Measurements from ENCODE around the gene OR6S1. TPM values are rescaled to one million over a fixed set of nuclear protein-coding genes. Genes with fewer than 3 reads are reported as not detected.

OR6S1 gene
- total and polyA plus RNA-seq, 2 of the 8 experiments (the other 6 are each of a cell fraction or from before 2014, with no cell fraction given): not detected

GRCh38 chr14:20659336-20659735 lies 17.8 kb upstream of the OR6S1 start:
- FAIRE-seq: no peak
- H3K23me2 ChIP-seq (ENCODE audit: low read depth, low read length): peaks cover 8% of the 10 kb centered on the region
- no peak overlapping the region for H3K56ac ChIP-seq (replicated peaks; ENCODE audit: insufficient read length, low read depth, low read length)
- H4K20me1 ChIP-seq (replicated peaks in 1 of 2; ENCODE audit: control insufficient read depth in 1 of 2, insufficient read depth in 2 of 2, low read length in 2 of 2): no peaks in the 10 kb centered on the region
- H3K27ac ChIP-seq (ENCODE audit: low read depth, low read length): no peak overlapping the region
- no peak overlapping the region for H2BK15ac ChIP-seq (ENCODE audit: low read length)
- H4K5ac ChIP-seq (ENCODE audit: insufficient read length, low read depth, low read length): no peak overlapping the region
- no peaks in the 10 kb centered on the region for H3K36me3 ChIP-seq (ENCODE audit: control insufficient read depth in 2 of 4, insufficient read depth in 4 of 4, low read length in 3 of 4)
- H3K18ac ChIP-seq (ENCODE audit: extremely low read depth, low read length): no peak overlapping the region
- DNase-seq (ENCODE audit: low read depth in 1 of 2, low spot score in 2 of 2): peak in 1 of 2 experiments; percentile 14
- 72% methylated on average over 6 of the region's 6 CpGs; no CpG with 5 or more reads in 1 of the 2 experiments for WGBS, 2 experiments (ENCODE audit: extremely low coverage in 1 of 2, insufficient coverage in 1 of 2, insufficient read length in 1 of 2, insufficient replicate concordance in 2 of 2, low coverage in 1 of 2, low lambda C conversion rate in 2 of 2, missing lambda C conversion rate in 1 of 2)
- no peak overlapping the region for H3K9ac ChIP-seq (replicated peaks in 1 of 4; ENCODE audit: extremely low read depth in 1 of 4, low read depth in 3 of 4, low read length in 3 of 4)
- H3K4ac ChIP-seq (replicated peaks; ENCODE audit: insufficient read length, low read depth, low read length): no peak overlapping the region
- POLR2A ChIA-PET (ENCODE audit: partially characterized antibody): interaction anchor here (0.7 to 2.4 kb wide), 2 partner anchors 21 to 316 kb away, joined by 3 to 6 read pairs; partner anchors contain the start of gene PARP2
- no peaks in the 10 kb centered on the region for H3K79me1 ChIP-seq (ENCODE audit: low read depth, low read length)
- no peak overlapping the region for H2BK120ac ChIP-seq (replicated peaks; ENCODE audit: low read depth, low read length)
- no peaks in the 10 kb centered on the region for H3K9me3 ChIP-seq (ENCODE audit: insufficient read depth in 2 of 2, low read depth in 1 of 2, low read length in 1 of 2)
- no peak overlapping the region for H4K8ac ChIP-seq (ENCODE audit: extremely low read depth, insufficient read depth, low read length)
- H2BK20ac ChIP-seq (ENCODE audit: low read length): no peak overlapping the region
- no peak overlapping the region for H2BK12ac ChIP-seq (ENCODE audit: low read depth, low read length)
- H2BK5ac ChIP-seq (ENCODE audit: low read depth, low read length): no peak overlapping the region
- H3K27me3 ChIP-seq (replicated peaks in 1 of 4; ENCODE audit: control insufficient read depth in 3 of 4, extremely low read depth in 1 of 4, insufficient read depth in 3 of 4, low read length in 3 of 4): peaks cover 3 to 21% (median 12%) of the 10 kb centered on the region in 4 experiments; a peak in 6 of 7 replicates
- H3K79me2 ChIP-seq (ENCODE audit: control insufficient read depth in 1 of 2, insufficient read depth in 2 of 2, low read length in 2 of 2): no peaks in the 10 kb centered on the region
- H3K23ac ChIP-seq (ENCODE audit: insufficient read length): no peak overlapping the region
- H2AFZ ChIP-seq (ENCODE audit: low read length): no peak overlapping the region
- no peak overlapping the region for H3K14ac ChIP-seq (ENCODE audit: insufficient read length)
- H3K4me3 ChIP-seq (ENCODE audit: extremely low read depth in 1 of 4, insufficient read depth in 2 of 4, low read depth in 3 of 4, low read length in 4 of 4): no peak overlapping the region
- H3K4me1 ChIP-seq (replicated peaks in 1 of 4; ENCODE audit: control insufficient read depth in 3 of 4, insufficient read depth in 4 of 4, low read length in 3 of 4): peaks cover 0 to 5% (median 1%) of the 10 kb centered on the region in 4 experiments; a peak in 4 of 7 replicates
- H2AK5ac ChIP-seq (ENCODE audit: low read depth, low read length): no peak overlapping the region; the same call in 1 of the 2 replicates
- no peak overlapping the region for H4K91ac ChIP-seq (replicated peaks; ENCODE audit: insufficient read length, low read length)
- CTCF ChIA-PET (ENCODE audit: partially characterized antibody): interaction anchor here (1.0 to 11.5 kb wide), 12 partner anchors 9 to 356 kb away, joined by 3 to 282 read pairs (median 7); partner anchors contain the start of genes ANG and RNASE4
- H3K4me2 ChIP-seq (ENCODE audit: insufficient read depth in 1 of 2, low read depth in 2 of 2, low read length in 2 of 2): peak overlapping the region in 1 of 2 experiments; percentile 75; a peak in 2 of 4 replicates
- no peak for TF ChIP-seq BCL11A (IDR thresholded peaks at IDR 0.05; ENCODE audit: low read depth in 2 of 2, low read length in 2 of 2)
- no peak for TF ChIP-seq NANOG (IDR thresholded peaks at IDR 0.05; ENCODE audit: insufficient read depth, low read depth, low read length, poor library complexity, severe bottlenecking)
- TF ChIP-seq HDAC2 (IDR thresholded peaks at IDR 0.05; ENCODE audit: borderline replicate concordance in 1 of 2, low read depth in 2 of 2, low read length in 2 of 2): no peak
- TF ChIP-seq TAF7 (optimal IDR thresholded peaks at IDR 0.05; ENCODE audit: borderline replicate concordance, low read depth, low read length): no peak
- TF ChIP-seq CBX8 (IDR thresholded peaks at IDR 0.05; ENCODE audit: borderline replicate concordance, low read depth, low read length): no peak
- TF ChIP-seq ATF3 (IDR thresholded peaks at IDR 0.05; ENCODE audit: insufficient read depth, low read depth, low read length): no peak
- no peak for TF ChIP-seq RXRA (IDR thresholded peaks at IDR 0.05; ENCODE audit: insufficient read depth, low read depth, low read length)
- no peak for TF ChIP-seq POLR2AphosphoS5 (IDR thresholded peaks at IDR 0.05; ENCODE audit: low read depth, low read length)
- no peak for TF ChIP-seq ATF2 (IDR thresholded peaks at IDR 0.05; ENCODE audit: low read length)
- TF ChIP-seq SUZ12 (IDR thresholded peaks at IDR 0.05; ENCODE audit: low read length): no peak
- TF ChIP-seq POLR2A (IDR thresholded peaks at IDR 0.05; ENCODE audit: control extremely low read depth in 1 of 2, low read depth in 2 of 2, low read length in 2 of 2): no peak
